Measurements from ENCODE around the gene TOR1AIP1. TPM values are rescaled to one million over a fixed set of nuclear protein-coding genes. Genes with fewer than 3 reads are reported as not detected.

TOR1AIP1 gene
- total RNA-seq, 1 experiment from 2014 or later, result 54.8 TPM

Other genes starting within 250 kb of the TOR1AIP1 start
- gene FAM163A, start 139.0 kb upstream of the TOR1AIP1 start, total RNA-seq (2014; rRNA removed), result not detected in 2 replicates
- gene TOR1AIP2, start 4.5 kb upstream of the TOR1AIP1 start, total RNA-seq (2014; rRNA removed), result 85.0 and 87.5 TPM in 2 replicates
- gene CEP350, start 72.5 kb downstream of the TOR1AIP1 start, total RNA-seq (2014; rRNA removed), result 30.8 and 39.7 TPM in 2 replicates

All from LHCN-M2 (cell line).